KOPT-K1 (cell line): ENCODE data around the gene ELOVL6.
"Not testable (repeated sequence)": the region's sequence is repeated elsewhere in the genome, so short reads cannot be mapped to it uniquely, and the experiment has no call there.

Source experiments
- H3K27ac ChIP-seq: fragments of 200-600 bp; sonication (generic); 2 replicates; pipeline ENCODE4 v1.5.1; 2016; ENCODE audit warnings: antibody characterized with exemption, mild to moderate bottlenecking, low read depth, low read length; ENCODE audit not compliant: poor library complexity, severe bottlenecking
- H3K36me3 ChIP-seq: fragments of 200-600 bp; sonication (generic); 2 replicates; pipeline ENCODE4 v1.5.1; 2017; ENCODE audit warnings: antibody characterized with exemption, mild to moderate bottlenecking, low read length, moderate library complexity; ENCODE audit not compliant: insufficient read depth
- H3K9me3 ChIP-seq: fragments of 200-600 bp; sonication (generic); 2 replicates; pipeline ENCODE4 v1.5.1; 2017; ENCODE audit warnings: antibody characterized with exemption, low read length, mild to moderate bottlenecking; ENCODE audit not compliant: insufficient read depth, poor library complexity, severe bottlenecking

Gene ELOVL6

DNA sequence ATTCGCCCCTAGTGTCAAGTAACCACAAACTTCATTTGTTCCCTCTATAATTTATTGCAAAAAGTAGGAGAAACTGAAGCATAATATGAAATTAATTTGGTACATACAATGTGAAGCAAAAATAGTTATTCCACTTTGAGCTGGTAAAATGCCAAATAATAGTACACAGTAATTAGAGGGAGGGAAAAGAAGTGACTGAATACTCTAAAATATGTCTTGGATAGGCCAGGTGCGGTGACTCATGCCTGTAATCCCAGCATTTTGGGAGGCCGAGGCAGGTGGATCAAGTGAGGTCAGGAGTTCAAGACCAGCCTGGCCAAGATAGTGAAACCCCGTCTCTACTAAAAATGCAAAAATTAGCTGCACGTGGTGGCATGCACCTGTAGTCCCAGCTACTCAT is 41.2 kb downstream of the ELOVL6 start:
- H3K36me3 ChIP-seq, H3K27ac ChIP-seq, H3K9me3 ChIP-seq: not testable (repeated sequence)

DNA sequence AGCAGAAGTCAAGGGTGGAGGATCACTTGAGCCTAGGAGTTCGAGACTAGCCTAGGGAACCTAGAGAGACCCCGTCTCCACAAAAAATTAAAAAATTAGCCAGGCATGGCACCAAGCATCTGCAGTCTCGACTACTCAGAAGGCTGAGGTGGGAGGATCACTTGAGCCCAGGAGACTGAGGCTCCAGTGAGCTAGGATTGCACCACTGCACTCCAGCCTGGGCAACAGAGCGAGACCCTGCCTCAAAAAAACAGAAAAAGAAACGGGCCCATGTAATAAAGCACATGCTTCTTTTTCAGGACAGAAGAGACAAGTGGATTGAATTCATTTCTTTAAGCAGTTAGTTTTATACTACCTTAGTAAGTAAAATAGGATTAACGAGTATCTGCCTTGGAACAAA is 42.0 kb downstream of the ELOVL6 start:
- Histone ChIP-seq H3K9me3 (no peaks in the 10 kb centered on the region), H3K27ac (no peak overlapping the region), H3K36me3 (no peaks in the 10 kb centered on the region)

DNA sequence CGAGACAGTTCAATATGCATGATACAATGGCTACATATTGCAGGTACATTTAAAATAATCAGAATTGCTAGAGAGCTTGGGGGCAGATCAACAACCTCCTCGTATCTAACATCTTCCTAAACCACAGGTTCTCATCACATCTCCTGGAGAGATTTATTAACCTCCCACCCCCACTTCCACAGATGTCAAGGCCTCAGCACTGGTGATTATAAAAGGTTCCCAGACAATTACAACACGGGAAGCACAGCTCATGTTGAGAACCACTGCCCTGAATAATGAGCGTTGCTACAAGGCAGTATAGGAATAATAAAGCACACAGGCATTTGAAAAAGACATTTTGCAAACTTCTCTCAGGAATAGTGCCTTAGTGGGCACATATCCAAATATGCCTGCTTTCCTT is 42.8 kb downstream of the ELOVL6 start:
- H3K9me3 ChIP-seq: no peaks in the 10 kb centered on the region
- no peaks in the 10 kb centered on the region for H3K36me3 ChIP-seq
- no peak overlapping the region for H3K27ac ChIP-seq

DNA sequence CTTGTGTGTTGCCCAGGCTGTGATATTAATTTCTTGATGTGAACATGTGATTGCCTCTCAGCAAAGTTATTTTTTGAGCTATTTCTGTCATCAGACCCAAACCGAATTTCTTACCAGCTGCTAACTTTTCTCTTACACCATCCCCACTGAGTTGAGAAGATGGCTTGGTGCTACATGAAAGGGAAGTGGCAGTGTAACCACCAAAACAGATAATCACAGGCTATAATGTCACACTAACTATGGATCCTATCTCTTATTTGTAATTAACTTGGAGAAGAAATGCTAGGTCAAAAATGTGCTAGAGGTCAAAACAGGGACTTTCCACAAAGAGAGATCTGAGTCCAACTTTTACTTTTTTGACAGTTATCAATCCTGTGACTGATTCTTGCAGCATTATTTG is 43.8 kb downstream of the ELOVL6 start:
- Histone ChIP-seq H3K27ac (no peak overlapping the region), H3K36me3 (no peaks in the 10 kb centered on the region), H3K9me3 (no peaks in the 10 kb centered on the region)

DNA sequence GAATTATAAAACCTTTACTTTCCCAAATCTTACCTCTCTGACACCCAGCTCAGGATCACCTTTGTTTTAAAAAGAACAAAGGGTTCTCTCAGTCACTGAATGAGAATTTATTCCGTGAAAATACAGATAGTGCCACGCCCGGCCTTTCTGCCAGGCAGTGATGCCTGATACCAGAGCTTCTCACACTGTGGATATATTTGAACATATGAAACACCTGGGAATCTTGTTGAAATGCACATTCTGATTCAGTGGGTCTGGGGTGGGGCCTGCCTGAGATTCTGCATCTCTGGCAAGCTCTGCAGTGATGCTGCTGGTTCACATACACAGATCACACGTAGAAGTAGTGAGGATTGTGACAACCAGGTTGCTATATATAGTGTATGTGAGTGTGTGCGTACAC is 46.0 kb downstream of the ELOVL6 start:
- Histone ChIP-seq H3K36me3 (no peaks in the 10 kb centered on the region), H3K27ac (no peak overlapping the region), H3K9me3 (no peaks in the 10 kb centered on the region)

DNA sequence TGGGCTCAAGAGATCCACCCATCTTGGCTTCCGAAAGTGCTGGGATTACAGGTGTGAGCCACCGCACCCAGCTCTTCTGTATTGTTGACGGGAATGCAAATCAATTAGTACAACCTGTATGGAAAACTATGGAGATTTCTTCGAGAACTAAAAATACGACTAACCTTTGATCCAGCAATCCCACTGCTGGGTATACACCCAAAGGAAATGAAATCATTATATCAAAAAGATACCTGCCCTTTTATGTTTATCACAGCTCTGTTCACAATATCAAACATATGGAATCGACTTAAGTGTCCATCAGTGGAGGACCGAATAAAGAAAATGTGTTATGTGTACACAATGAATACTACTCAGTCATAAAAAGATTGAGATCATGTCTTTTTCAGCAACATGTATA is 49.3 kb downstream of the ELOVL6 start:
- H3K9me3 ChIP-seq: no peaks in the 10 kb centered on the region
- no peaks in the 10 kb centered on the region for H3K36me3 ChIP-seq
- H3K27ac ChIP-seq: no peak overlapping the region

DNA sequence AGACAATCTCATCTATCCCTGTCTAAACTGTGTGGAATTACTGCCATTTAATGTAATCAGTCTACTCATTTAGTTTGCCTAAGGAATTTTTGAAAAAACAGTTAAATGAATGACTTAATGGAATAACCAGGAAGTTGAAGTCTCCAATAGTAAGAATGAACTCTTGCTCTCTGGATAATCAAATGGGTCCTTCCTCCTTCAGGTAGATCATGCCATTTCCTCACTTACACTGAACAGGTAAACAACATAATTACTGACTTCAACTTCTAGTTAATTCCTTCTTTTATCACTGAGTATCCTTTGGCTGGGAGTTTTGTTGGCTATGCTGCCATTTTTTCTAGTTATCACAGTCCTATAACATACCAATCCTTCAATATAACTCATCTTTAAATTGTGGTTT is 56.0 kb downstream of the ELOVL6 start:
- H3K27ac ChIP-seq: no peak overlapping the region
- H3K9me3 ChIP-seq: no peaks in the 10 kb centered on the region
- no peaks in the 10 kb centered on the region for H3K36me3 ChIP-seq

DNA sequence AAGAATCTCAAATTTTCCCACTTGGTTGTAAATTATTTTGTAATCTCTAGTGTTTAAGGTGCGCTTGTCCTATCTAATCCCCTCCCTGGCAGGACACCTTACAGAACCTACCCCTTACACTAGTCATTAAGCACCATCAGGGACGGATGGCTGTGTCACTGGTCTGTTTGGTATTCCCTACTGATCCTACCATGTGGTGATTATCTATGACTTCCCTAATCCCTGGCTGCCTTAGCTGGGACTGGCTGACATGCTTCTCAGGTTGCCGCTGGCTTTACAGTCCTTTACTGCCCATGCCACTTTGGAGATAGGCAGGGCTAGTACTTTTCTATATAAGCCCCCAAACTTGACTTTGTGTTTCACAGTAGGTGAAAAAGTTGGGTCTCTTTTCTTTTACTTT is 58.6 kb downstream of the ELOVL6 start:
- no peaks in the 10 kb centered on the region for H3K36me3 ChIP-seq
- H3K27ac ChIP-seq: no peak overlapping the region
- H3K9me3 ChIP-seq: no peaks in the 10 kb centered on the region

DNA sequence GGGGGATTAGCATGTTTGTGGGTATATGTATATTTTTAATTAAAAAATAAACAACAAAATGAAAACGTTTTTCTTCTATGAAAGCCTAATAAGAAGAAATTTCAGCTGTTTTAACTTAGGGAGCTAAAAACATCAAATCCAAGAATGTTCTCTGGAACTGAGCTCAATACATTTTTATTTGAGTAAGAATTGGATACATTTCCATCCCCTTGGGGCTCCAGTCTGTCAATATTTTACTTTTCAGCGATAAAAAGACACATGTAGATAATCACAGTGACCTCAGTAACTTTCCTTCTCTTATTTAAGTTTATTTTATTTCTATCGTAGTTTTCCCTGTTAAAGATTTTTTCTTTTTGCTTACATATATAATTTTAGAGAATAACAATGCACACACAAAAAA is 59.3 kb downstream of the ELOVL6 start:
- H3K27ac ChIP-seq: no peak overlapping the region
- H3K36me3 ChIP-seq: no peaks in the 10 kb centered on the region
- H3K9me3 ChIP-seq: no peaks in the 10 kb centered on the region

DNA sequence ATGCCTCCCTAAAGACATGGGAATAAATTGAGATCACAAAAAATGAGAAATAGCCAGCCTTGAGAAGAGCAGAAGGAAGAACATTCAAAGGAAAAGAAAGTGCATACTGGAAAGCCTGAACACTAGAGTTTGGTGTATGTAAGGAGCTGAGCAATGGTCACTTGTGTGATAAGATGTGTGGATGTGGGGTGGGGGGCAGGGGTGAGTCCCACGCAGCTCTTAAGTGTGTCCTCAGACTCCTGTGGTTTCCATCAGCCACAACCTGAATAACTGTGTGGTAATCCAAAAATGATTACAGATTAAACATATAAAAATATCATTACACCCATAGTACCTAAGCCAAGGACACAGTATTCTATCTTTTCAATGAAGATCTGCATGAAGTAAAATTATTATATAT is 59.9 kb downstream of the ELOVL6 start:
- H3K27ac ChIP-seq: no peak overlapping the region
- H3K36me3 ChIP-seq: no peaks in the 10 kb centered on the region
- H3K9me3 ChIP-seq: no peaks in the 10 kb centered on the region

DNA sequence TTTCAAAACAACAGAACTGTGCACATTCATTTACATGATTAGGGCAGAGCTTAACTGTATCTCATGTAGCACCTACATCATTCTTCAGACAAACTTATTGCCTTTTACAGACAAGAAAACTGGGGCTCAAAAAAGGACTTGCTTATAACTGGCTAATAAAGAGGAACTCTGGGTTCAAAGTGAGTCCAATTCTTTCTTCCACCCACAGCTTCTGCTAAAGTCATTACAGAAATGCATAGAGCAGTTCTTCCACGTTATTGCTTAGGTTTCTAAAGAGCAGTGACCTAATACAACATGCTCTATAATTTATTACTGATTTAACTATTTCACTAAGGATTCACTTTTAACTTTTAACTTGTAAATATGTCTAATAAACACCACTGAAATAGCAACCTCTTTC is 60.6 kb downstream of the ELOVL6 start:
- Histone ChIP-seq H3K9me3 (no peaks in the 10 kb centered on the region), H3K36me3 (no peaks in the 10 kb centered on the region), H3K27ac (no peak overlapping the region)

DNA sequence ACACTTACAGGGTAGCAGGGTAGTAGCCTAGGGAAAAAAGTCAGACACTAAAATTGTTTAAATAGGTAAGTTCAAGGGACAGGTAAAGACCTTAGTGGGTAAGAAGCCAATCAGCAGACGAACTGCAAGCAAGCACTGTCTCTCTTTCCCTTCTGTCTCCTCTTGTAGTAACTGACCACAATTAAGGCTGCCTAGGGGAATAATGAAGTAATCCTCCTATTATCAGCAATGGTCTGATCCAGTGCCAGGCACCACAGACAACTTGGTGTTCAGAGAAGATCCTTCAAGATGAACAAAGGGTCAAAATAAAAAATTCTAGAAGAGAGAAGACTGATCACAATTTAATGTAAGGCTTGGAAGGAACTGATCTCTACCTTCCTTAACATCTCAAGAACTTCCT is 62.9 kb downstream of the ELOVL6 start:
- H3K36me3 ChIP-seq: no peaks in the 10 kb centered on the region
- H3K9me3 ChIP-seq: no peaks in the 10 kb centered on the region
- no peak overlapping the region for H3K27ac ChIP-seq

DNA sequence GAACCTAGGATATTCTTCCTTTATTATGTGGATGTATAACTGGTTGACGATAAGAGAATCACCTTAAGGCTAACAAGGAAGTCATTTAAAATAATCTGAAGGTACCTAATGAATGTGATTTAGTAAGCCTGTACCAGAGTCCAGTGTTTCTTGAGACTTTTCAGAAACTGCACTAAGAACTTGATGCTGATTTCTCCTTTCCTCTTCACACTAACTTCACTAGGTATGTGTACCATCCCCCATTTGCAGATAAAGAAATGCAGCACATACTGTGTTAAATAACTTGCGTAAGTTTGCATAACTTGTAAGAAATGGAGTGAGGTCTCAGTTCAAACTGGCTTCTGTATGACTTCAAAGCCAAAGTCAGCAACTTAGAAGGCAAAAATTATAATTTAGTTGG is 63.3 kb downstream of the ELOVL6 start:
- H3K9me3 ChIP-seq: no peaks in the 10 kb centered on the region
- H3K36me3 ChIP-seq: no peaks in the 10 kb centered on the region

DNA sequence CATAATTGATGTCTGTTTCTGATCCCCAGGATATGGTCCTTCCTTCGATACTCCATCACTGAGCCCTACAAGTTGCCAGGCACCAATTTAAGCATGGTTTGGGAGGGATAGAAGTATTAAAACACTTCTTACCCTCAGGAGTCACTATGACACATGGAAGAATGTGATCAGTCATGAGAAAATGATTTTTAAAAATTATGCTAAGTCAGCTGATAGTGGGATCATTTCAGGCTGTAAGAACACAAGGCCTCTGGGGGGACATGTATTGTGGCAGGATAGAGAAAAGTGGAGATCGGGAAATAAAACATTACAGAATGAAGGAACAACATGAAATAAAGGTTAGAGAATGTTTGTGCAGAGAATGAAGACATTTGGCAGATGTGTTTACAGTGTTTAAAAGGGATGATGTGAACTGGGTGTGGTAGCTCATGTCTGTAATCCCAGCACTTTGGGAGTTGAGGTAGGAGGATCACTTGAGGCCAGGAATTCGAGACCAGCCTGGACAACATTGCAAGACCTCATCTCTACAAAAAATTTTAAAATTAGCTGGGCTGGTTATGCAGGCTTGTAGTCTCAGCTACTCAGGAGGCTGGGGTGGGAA is 64.0 kb downstream of the ELOVL6 start:
- no peaks in the 10 kb centered on the region for H3K36me3 ChIP-seq
- H3K9me3 ChIP-seq: no peaks in the 10 kb centered on the region
- H3K27ac ChIP-seq: no peak overlapping the region

More for the DNA sequence above, 63.3 kb downstream of the ELOVL6 start:
- H3K27ac ChIP-seq: no peak overlapping the region

DNA sequence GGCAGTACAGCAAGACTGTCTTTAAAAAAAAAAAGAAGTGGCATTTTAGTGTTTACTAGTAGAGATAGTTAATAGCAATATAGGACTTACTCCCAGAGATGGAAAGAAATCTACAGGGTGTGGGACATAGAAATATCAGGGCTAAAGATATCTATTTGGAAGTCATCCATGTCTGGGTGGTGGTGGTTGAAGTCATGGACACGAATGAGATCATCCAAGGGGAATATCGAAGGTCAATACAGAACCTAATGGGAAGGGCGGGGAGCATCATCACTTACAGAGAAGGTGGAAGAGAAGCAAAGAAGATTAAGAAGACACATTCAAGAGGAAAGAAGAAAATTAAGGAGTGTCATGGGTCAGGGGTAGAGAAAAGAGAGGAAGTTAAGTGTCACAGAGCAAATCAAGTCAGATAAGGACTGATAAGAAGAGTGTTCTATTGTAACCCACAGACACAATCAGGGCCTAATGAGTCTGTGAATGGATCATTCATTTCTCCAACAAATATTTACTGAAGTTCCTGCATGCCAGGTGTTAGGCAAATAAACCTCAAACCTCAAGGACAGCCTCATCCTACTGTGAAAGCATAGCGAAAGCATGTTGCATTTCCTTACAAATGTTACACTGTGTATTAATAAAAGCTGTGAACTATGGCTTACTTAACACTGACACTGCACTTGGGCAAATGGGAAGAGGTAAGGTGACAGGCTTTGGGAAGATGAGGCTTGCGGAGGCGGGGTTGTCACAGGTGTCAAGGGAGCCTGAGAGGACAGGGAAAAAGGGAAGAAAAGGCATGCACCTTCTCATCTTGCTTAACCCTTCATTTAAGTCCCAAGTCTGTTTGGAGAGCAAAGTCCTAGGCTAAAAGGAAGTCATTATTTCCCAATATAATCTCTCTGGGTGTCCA is 65.3 kb downstream of the ELOVL6 start:
- no peaks in the 10 kb centered on the region for H3K36me3 ChIP-seq
- no peaks in the 10 kb centered on the region for H3K9me3 ChIP-seq
- H3K27ac ChIP-seq: no peak overlapping the region

DNA sequence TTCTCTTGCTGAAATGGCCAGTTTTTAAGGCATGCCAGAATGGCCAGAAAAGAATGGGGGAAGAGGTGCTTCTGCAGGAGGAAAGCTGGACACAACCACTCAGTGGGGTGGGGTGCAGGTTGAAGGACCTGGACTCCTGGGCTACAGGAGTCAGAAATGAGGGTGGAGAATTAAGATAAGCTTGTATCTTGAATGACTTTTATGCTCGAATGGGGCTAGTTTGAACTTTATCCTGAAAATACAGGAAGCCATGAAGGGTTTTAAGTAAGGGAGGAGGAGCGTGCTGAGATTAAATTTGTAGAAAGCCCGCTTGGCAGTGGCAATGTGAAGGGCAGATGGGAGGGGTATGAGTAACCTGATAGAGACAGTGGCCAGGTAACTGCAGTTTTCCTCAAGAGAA is 66.5 kb downstream of the ELOVL6 start:
- Histone ChIP-seq H3K36me3 (no peaks in the 10 kb centered on the region), H3K9me3 (no peaks in the 10 kb centered on the region), H3K27ac (no peak overlapping the region)
